SK-N-SH (cell line): Measurements from ENCODE around the gene STKLD1. TPM values are rescaled to one million over a fixed set of nuclear protein-coding genes. Genes with fewer than 3 reads are reported as not detected.

Experiments
- CTCF ChIA-PET: fragments of 300-600, 350-600 bp; formaldehyde crosslinking; extraction: SDS; loops from one replicate; lab custom pipeline; 2021; lab: Yijun Ruan, JAX
- POLR2A ChIA-PET: fragments of 350-600 bp; sonication (Branson Sonifier 250); formaldehyde crosslinking; extraction: SDS; loops from one replicate; lab custom pipeline; 2020; ENCODE audit warnings: antibody characterized with exemption, inconsistent platforms; lab: Yijun Ruan, JAX
- DNase-seq: peaks from one replicate; pipeline ENCODE4 v3.0.0; 2012
- H2AFZ ChIP-seq: fragments of 200-600 bp; sonication (generic); 2 replicates; pipeline ENCODE4 v1.8.1; 2016; ENCODE audit warnings: antibody characterized with exemption, mild to moderate bottlenecking, low read depth
- H3F3A ChIP-seq: fragments of 200-600 bp; sonication (generic); replicated peaks from 2 replicates; pipeline ENCODE3; 2016; ENCODE audit warnings: antibody characterized with exemption, mild to moderate bottlenecking; ENCODE audit not compliant: insufficient read depth
- H3K27ac ChIP-seq, 2 experiments: fragments of 200-500 bp in 1 of 2; fragments of 200-600 bp in 1 of 2; sonication (Bioruptor generic) in 1 of 2; sonication (generic), shearing (Covaris generic) in 1 of 2; 2 replicates each; pipeline versions ENCODE4 v1.5.1 to v1.6.1; 2014 to 2016; ENCODE audit warnings: low read depth in 2 of 2, inconsistent platforms in 1 of 2, low read length in 1 of 2, mild to moderate bottlenecking in 1 of 2, mixed read lengths in 1 of 2
- H3K27me3 ChIP-seq: fragments of 200-600 bp; sonication (generic), shearing (Covaris generic); 2 replicates; pipeline ENCODE4 v1.6.1; 2016; ENCODE audit warnings: mixed run types; ENCODE audit not compliant: insufficient read depth
- H3K36me3 ChIP-seq, 2 experiments: fragments of 200-500 bp in 1 of 2; fragments of 200-600 bp in 1 of 2; sonication (Bioruptor generic) in 1 of 2; sonication (generic) in 1 of 2; replicated peaks in 1 of 2; 2 replicates each; pipeline versions ENCODE3 to v1.5.1; 2014 to 2016; ENCODE audit warnings: low read length in 1 of 2, mild to moderate bottlenecking in 1 of 2; ENCODE audit not compliant: insufficient read depth in 2 of 2, control insufficient read depth in 1 of 2
- H3K4me1 ChIP-seq, 2 experiments: fragments of 200-500 bp in 1 of 2; fragments of 200-600 bp in 1 of 2; sonication (Bioruptor generic) in 1 of 2; sonication (generic), shearing (Covaris generic) in 1 of 2; 2 replicates each; pipeline versions ENCODE4 v1.5.1 to v1.6.1; 2014 to 2016; ENCODE audit warnings: low read depth in 1 of 2, low read length in 1 of 2, mixed run types in 1 of 2; ENCODE audit not compliant: insufficient read depth in 2 of 2, control insufficient read depth in 1 of 2
- H3K4me2 ChIP-seq: fragments of 200-600 bp; sonication (generic), shearing (Covaris generic); 2 replicates; pipeline ENCODE4 v1.6.1; 2017; ENCODE audit warnings: mixed run types
- H3K4me3 ChIP-seq, 2 experiments: fragments of 200-500 bp in 1 of 2; fragments of 200-600 bp in 1 of 2; sonication (Bioruptor generic) in 1 of 2; sonication (generic), shearing (Covaris generic) in 1 of 2; 2 replicates each; pipeline versions ENCODE4 v1.5.1 to v1.8.1; 2014 to 2016; ENCODE audit warnings: low read depth in 2 of 2, inconsistent platforms in 1 of 2, low read length in 1 of 2, mild to moderate bottlenecking in 1 of 2, mixed read lengths in 1 of 2, moderate library complexity in 1 of 2
- H3K79me2 ChIP-seq: fragments of 200-600 bp; sonication (generic); 2 replicates; pipeline ENCODE4 v1.8.1; 2017; ENCODE audit warnings: mild to moderate bottlenecking; ENCODE audit not compliant: insufficient read depth
- H3K9ac ChIP-seq: fragments of 200-600 bp; sonication (generic); 2 replicates; pipeline ENCODE4 v1.6.1; 2017; ENCODE audit warnings: mixed run types
- H3K9me2 ChIP-seq: fragments of 200-600 bp; sonication (generic); 2 replicates; pipeline ENCODE4 v1.6.1; 2017; ENCODE audit warnings: mixed run types
- H3K9me3 ChIP-seq: fragments of 200-600 bp; sonication (generic); 2 replicates; pipeline ENCODE4 v1.6.1; 2017; ENCODE audit warnings: mixed run types, mild to moderate bottlenecking, moderate library complexity
- H4K20me1 ChIP-seq: fragments of 200-600 bp; sonication (generic); 2 replicates; pipeline ENCODE4 v1.6.1; 2017; ENCODE audit warnings: mild to moderate bottlenecking, mixed run types; ENCODE audit not compliant: insufficient read depth
- CHD2 ChIP-seq: fragments of 150-350 bp; IDR thresholded peaks from 2 replicates; pipeline ENCODE4 v1.6.1; 2018; ENCODE audit warnings: low read length; ENCODE audit not compliant: partially characterized antibody
- CTCF ChIP-seq: fragments of 200-600 bp; sonication (generic); IDR thresholded peaks from 2 replicates; pipeline ENCODE4 v1.6.1; 2017; ENCODE audit warnings: antibody characterized with exemption, mild to moderate bottlenecking, moderate library complexity
- EZH2phosphoT487 ChIP-seq: fragments of 200-600 bp; sonication (generic); IDR thresholded peaks from 2 replicates; pipeline ENCODE4 v1.6.1; 2017; ENCODE audit warnings: low read depth, mixed run types, mild to moderate bottlenecking, antibody characterized with exemption, moderate library complexity, borderline replicate concordance
- FOSL2 ChIP-seq: IDR thresholded peaks from 2 replicates; pipeline ENCODE4 v1.4.0; 2012; ENCODE audit warnings: low read depth, mild to moderate bottlenecking, moderate library complexity, borderline replicate concordance
- FOXJ3 ChIP-seq: sonication (generic); formaldehyde crosslinking; IDR thresholded peaks from 2 replicates; pipeline ENCODE4 v1.5.1; 2020; ENCODE audit warnings: mild to moderate bottlenecking, missing genetic modification reagents
- GABPA ChIP-seq: IDR thresholded peaks from 2 replicates; pipeline ENCODE4 v1.4.0; 2012; ENCODE audit warnings: low read depth, mild to moderate bottlenecking
- IRF3 ChIP-seq: fragments of 150-350 bp; IDR thresholded peaks from 2 replicates; pipeline ENCODE4 v1.6.1; 2016; ENCODE audit warnings: mild to moderate bottlenecking, low read depth, low read length
- MEF2A ChIP-seq: IDR thresholded peaks from 2 replicates; pipeline ENCODE4 v1.4.0; 2012; ENCODE audit warnings: low read depth, borderline replicate concordance
- MXI1 ChIP-seq: IDR thresholded peaks from 2 replicates; pipeline ENCODE4 v1.6.1; 2012; ENCODE audit warnings: mild to moderate bottlenecking, low read depth, low read length, improper control_type of control experiment
- NFIC ChIP-seq: IDR thresholded peaks from 2 replicates; pipeline ENCODE4 v1.4.0; 2012; ENCODE audit warnings: borderline replicate concordance
- NRF1 ChIP-seq: IDR thresholded peaks from 2 replicates; pipeline ENCODE4 v1.6.1; 2012; ENCODE audit warnings: low read depth, mild to moderate bottlenecking, low read length
- RCOR1 ChIP-seq: fragments of 150-350 bp; IDR thresholded peaks from 2 replicates; pipeline ENCODE4 v1.6.1; 2017; ENCODE audit warnings: antibody characterized with exemption, low read length
- REST ChIP-seq: IDR thresholded peaks from 2 replicates; pipeline ENCODE4 v1.6.1; 2012; ENCODE audit warnings: mild to moderate bottlenecking, low read depth, low read length, moderate library complexity
- SMC3 ChIP-seq: IDR thresholded peaks from 2 replicates; pipeline ENCODE4 v1.6.1; 2012; ENCODE audit warnings: low read depth, low read length, improper control_type of control experiment
- TAF1 ChIP-seq: IDR thresholded peaks from 2 replicates; pipeline ENCODE4 v1.6.1; 2012; ENCODE audit warnings: low read depth, mild to moderate bottlenecking, low read length, moderate library complexity, borderline replicate concordance
- USF1 ChIP-seq: IDR thresholded peaks from 2 replicates; pipeline ENCODE4 v1.4.0; 2012; ENCODE audit warnings: low read depth, borderline replicate concordance
- ZBTB33 ChIP-seq: IDR thresholded peaks from 2 replicates; pipeline ENCODE4 v1.4.0; 2012; ENCODE audit warnings: low read depth, borderline replicate concordance
- WGBS: methylation state at CpG from one replicate; pipeline ENCODE4 v1.1.6; 2017; ENCODE audit warnings: low lambda C conversion rate; 5-methylcytosine and 5-hydroxymethylcytosine counted together
- polyA plus RNA-seq, 3 experiments: library from polyadenylated mRNA; depleted of rRNA; stranded (reverse); fragments of >200 nt; gene quantifications; 2 replicates each; pipeline ENCODE4 v1.2.3, GENCODE V29; 2012

STKLD1 gene
- polyA plus RNA-seq, 1 of the 3 experiments (the other 2 are of a cell fraction) = 2.3 TPM

- POLR2A ChIA-PET = no interaction called here
- TF ChIP-seq NRF1 (no peak), CHD2 (no peak), MEF2A (no peak), USF1 (no peak), SMC3 (no peak), REST (no peak), NFIC (no peak), RCOR1 (no peak), CTCF (no peak), FOXJ3 (CRISPR knock-in tag) (no peak), MXI1 (no peak), EZH2phosphoT487 (no peak), FOSL2 (no peak), GABPA (no peak), ZBTB33 (no peak), IRF3 (no peak), TAF1 (no peak)
- Histone ChIP-seq H2AFZ (no peak overlapping the region), H3K36me3 (no peaks in the 10 kb centered on the region), H3F3A (no peaks in the 10 kb centered on the region), H3K27ac (no peak overlapping the region), H3K4me2 (no peak overlapping the region), H4K20me1 (no peaks in the 10 kb centered on the region), H3K9me3 (no peaks in the 10 kb centered on the region), H3K9ac (no peak overlapping the region), H3K27me3 (no peaks in the 10 kb centered on the region), H3K4me3 (no peak overlapping the region), H3K9me2 (no peaks in the 10 kb centered on the region), H3K4me1 (no peaks in the 10 kb centered on the region; a peak in 1 of 4 replicates), H3K79me2 (no peaks in the 10 kb centered on the region)
- CTCF ChIA-PET = interaction anchor here (1.6 kb wide), 1 partner anchor 29 kb away, joined by 4 read pairs; no protein-coding TSS in a partner anchor
- DNase-seq = no peak
- 90% methylated on average over 6 of the region's 11 CpGs for WGBS
These were observed 49.8 kb downstream of the STKLD1 start for GRCh38 chr9:133426011-133426410.
